ENCODE results near the gene ASXL1. TPM values are rescaled to one million over a fixed set of nuclear protein-coding genes. Genes with fewer than 3 reads are reported as not detected.
"Not testable (repeated sequence)": the region's sequence is repeated elsewhere in the genome, so short reads cannot be mapped to it uniquely, and the experiment has no call there.

ASXL1 gene
- total RNA-seq, 1 donor from 2014 or later: 70.2 TPM

- DNase-seq: not testable (repeated sequence)
These were observed 49.1 kb downstream of the ASXL1 start for GRCh38 chr20:32407131-32407750.

DNA sequence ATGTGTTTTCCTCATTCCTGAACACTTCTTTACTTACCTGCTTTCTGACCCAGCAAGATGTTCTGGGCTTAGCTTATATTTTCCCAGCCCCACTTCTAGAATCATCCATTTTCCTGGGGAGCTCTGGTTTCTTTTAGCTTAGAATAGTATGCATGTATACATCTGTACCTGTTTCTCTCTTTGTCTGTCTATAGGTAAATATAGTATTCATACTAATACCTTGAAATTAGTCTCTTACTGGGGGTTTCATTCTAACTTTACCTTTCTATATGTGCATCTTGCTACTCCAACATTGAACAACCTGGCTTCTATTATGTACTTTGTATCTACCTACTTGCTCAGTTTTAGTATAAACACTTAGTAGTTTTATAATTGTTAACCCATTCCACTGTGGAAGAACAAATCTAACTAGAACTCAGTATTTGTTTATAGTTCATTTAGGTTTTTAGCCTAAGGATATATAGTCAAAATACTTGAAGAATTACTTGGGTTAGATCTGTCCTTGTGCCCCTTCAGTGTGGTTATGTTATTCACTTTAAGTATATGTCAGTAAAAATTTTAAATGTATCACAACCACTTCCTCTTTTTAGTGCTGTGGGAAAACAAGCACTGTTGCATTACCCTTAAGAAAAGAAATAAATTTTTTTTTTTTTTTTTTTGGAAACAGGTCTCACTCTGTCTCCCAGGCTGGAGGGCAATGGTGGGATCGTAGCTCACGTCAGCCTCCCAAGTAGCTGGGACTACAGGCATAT is 54.0 kb downstream of the ASXL1 start:
- no peak for DNase-seq

GRCh38 chr20:32415494-32415893 is 57.4 kb downstream of the ASXL1 start:
- DNase-seq: no peak

- DNase-seq: no peak
These were observed 58.1 kb downstream of the ASXL1 start for GRCh38 chr20:32416206-32416605.

DNA sequence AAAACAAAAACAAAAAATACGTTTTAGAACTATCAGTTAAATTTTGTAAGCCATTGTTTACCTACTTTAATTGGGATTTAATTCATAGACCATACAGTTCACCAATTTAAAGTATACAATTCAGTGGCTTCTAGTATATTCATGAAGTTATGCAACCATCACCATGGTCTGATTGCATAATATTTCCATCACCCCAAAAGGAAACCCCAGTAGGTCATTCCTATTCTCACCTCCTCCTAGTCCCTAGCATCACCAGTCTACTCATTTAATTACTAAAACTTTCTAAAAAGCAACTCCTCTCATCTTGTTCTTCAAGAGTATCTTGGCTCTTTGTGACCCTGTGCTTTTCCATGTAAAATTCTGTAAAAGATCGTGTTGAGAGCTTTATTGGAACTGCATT is 60.2 kb downstream of the ASXL1 start:
- DNase-seq: no peak

DNA sequence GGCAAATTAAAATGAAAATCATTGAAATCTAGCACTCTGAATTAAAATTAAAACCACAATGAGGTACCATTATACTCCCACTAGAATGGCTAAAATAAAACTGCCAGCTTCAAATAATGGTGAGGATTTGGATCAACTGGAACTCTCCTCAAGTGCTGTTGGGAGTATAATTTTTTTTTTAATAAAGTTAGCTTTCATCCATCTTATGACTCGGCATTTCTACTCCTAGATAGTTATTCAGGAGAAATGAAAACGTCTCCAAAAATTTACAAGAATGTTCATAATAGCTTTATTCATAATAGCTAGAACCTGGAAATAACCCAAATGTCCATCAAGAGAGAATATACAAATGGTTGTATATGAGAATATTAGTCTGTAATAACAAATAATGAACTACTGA is 63.2 kb downstream of the ASXL1 start:
- no peak for DNase-seq

- no peak for DNase-seq
These were observed 69.9 kb downstream of the ASXL1 start for GRCh38 chr20:32427996-32428395.

DNA sequence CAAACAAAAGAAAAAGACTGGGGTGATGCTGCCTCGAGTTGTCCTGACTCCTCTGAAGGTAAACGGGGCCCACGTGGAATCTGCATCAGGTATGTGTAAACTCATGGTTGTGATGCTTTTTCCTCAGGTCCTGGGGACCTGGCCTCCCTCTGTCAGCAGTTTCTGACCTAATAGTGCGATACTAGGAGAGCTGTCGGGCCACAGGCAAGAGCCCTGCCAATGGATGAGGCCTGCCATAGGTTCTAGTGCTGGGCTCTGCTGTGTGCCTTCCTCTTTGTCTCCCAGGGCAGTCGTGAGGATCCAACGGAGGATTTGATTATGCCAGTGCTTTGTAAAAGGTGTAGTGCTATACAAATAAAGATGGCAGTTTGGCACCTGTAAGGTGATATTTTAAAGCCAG is 71.2 kb downstream of the ASXL1 start:
- DNase-seq: no peak

- DNase-seq: no peak
These were observed 71.7 kb downstream of the ASXL1 start for GRCh38 chr20:32429745-32430360.

- DNase-seq: no peak
These were observed 73.3 kb downstream of the ASXL1 start for GRCh38 chr20:32431457-32431856.

DNA sequence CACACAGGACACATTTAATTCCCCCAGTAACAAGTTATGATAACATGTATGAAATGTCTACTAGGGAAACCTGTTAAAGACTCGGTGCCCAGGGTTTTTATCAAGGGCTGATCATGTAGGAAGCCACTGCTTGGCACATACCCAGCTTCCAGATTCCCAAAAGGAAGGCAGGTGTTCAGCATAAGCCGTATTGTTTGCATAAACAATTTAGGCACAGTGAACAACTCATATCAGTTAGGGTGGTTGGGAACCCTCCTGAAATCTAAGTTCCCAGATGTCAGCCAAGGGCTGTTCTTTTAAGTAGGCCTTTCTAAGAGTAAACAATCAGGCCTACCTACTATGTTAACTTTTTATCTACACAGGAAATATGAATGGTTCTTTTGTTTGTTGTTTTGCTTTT is 74.1 kb downstream of the ASXL1 start:
- DNase-seq: no peak

- DNase-seq: no peak
These were observed 75.3 kb downstream of the ASXL1 start for GRCh38 chr20:32433311-32434021.

- DNase-seq: no peak
These were observed 76.3 kb downstream of the ASXL1 start for GRCh38 chr20:32434434-32434833.

GRCh38 chr20:32435449-32436107 is 77.4 kb downstream of the ASXL1 start:
- DNase-seq: no peak

DNA sequence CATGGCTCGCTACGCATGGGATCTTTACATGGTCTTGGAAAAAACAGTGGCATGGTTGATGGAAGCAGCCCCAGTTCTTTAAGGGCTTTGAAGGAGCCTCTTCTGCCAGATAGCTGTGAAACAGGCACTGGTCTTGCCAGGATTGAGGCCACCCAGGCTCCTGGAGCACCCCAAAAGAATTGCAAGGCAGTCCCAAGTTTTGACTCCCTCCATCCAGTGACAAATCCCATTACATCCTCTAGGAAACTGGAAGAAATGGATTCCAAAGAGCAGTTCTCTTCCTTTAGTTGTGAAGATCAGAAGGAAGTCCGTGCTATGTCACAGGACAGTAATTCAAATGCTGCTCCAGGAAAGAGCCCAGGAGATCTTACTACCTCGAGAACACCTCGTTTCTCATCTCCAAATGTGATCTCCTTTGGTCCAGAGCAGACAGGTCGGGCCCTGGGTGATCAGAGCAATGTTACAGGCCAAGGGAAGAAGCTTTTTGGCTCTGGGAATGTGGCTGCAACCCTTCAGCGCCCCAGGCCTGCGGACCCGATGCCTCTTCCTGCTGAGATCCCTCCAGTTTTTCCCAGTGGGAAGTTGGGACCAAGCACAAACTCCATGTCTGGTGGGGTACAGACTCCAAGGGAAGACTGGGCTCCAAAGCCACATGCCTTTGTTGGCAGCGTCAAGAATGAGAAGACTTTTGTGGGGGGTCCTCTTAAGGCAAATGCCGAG is 78.2 kb downstream of the ASXL1 start:
- no peak for DNase-seq

DNA sequence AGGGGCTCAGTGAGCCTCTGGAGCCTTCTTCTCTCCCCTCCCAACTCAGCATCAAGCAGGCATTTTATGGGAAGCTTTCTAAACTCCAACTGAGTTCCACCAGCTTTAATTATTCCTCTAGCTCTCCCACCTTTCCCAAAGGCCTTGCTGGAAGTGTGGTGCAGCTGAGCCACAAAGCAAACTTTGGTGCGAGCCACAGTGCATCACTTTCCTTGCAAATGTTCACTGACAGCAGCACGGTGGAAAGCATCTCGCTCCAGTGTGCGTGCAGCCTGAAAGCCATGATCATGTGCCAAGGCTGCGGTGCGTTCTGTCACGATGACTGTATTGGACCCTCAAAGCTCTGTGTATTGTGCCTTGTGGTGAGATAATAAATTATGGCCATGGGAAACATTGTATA is 78.8 kb downstream of the ASXL1 start:
- DNase-seq: no peak

DNA sequence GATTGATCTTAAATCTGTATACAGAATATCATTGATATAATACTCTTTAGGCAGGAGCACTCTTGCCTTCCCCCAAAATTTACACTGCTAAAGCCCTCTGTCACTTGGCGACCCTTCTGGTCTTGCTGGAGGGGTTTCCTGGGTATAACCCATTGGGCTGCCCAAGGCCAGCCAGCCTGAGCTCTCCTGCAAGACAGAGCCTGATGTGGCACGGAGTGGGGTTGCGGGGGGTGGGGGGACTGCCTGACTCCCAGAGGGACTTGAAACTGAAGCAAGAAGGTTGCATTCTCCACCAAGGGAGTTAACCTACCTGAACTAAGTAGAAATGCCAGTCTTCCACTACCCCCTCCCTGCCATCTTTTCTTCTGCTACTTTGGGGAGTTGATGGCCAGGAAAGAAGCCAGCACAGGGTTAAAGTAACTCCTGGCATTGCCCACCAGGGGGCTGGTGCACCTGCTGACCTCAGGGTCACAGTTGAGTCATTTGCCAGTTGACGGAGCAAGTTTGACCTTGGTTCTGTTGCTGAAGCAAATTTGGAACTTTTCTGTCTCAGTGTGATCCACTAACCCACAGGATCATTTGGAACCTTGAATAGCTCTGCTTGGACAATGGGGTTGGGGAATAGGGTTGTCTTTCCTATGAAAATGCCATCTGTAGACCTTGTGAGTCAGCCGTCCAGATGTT is 79.4 kb downstream of the ASXL1 start:
- no peak for DNase-seq

GRCh38 chr20:32438331-32438858 is 80.3 kb downstream of the ASXL1 start:
- no peak for DNase-seq

GRCh38 chr20:32439132-32439829 is 81.2 kb downstream of the ASXL1 start:
- DNase-seq: no peak

DNA sequence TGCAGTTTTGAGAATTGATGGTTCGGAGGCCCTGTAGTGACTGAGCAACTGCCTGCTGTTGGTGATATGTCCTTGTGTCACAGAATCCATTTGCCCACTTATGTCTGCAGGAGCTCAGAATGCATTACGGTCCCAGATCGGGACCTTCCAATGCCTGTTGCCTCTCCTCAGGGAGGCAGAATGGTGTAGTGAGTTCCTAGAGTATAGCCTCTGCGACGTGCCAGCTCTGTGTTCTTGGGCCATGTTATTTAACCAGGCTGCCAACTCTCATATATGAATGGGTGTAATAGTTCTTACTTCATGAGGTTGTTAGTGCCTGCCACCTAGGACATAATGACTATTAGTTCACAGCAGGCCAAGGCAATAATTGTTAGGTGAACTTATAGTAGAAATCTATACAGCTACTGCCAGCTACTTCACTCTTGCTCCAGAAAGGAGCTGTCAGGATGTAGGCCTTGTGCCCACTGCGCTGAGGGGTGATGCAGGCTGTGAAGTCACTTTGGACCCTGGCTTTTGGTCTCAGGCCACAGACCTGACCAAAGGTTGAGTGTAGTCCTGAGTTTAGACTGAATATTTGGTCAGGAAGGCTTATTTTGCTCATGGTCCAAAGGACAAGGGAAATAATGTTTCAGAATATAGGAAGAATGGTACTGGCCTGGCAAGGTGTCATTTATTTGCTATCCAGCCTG is 82.1 kb downstream of the ASXL1 start:
- DNase-seq: no peak
